Measurements from ENCODE around the gene ETHE1. TPM values are rescaled to one million over a fixed set of nuclear protein-coding genes. Genes with fewer than 3 reads are reported as not detected.
"Not testable (repeated sequence)": the region's sequence is repeated elsewhere in the genome, so short reads cannot be mapped to it uniquely, and the experiment has no call there.

Gene ETHE1
- total RNA-seq, 2 donors from 2014 or later = 13.0 to 15.2 TPM

GRCh38 chr19:43522929-43523328 lies 4.1 kb downstream of the ETHE1 start:
- Histone ChIP-seq H3K27ac (ENCODE audit: low read depth, low read length) (no peak overlapping the region), H3K36me3 (ENCODE audit: control insufficient read depth, insufficient read depth, low read length) (no peaks in the 10 kb centered on the region), H3K4me3 (ENCODE audit: low read length) (no peak overlapping the region), H3K27me3 (ENCODE audit: control insufficient read depth, insufficient read depth, low read length, poor library complexity, severe bottlenecking) (no peaks in the 10 kb centered on the region), H3K4me1 (ENCODE audit: control insufficient read depth, insufficient read depth, low read length) (no peaks in the 10 kb centered on the region), H3K9ac (ENCODE audit: extremely low read depth, low read length, poor library complexity, severe bottlenecking) (no peak overlapping the region), H3K9me3 (ENCODE audit: control insufficient read depth, low read length) (no peaks in the 10 kb centered on the region)
- Mint-ChIP-seq H3K36me3 (ENCODE audit: low read depth) (peaks cover 4% of the 10 kb centered on the region), H3K27me3 (ENCODE audit: insufficient read depth) (peaks cover 23% of the 10 kb centered on the region), H3K4me1 (peaks cover 17% of the 10 kb centered on the region), H3K27ac (no peak overlapping the region), H3K4me3 (no peak overlapping the region), H3K9me3 (no peaks in the 10 kb centered on the region)
- no peak for DNase-seq
- WGBS, 2 experiments (ENCODE audit: insufficient coverage in 1 of 2, insufficient read length in 1 of 2) = 92% methylated on average over 5 of the region's 5 CpGs
- TF ChIP-seq CTCF (conservative IDR thresholded peaks at IDR 0.05) = no peak

- peak; percentile 91 for DNase-seq
- Mint-ChIP-seq H3K9me3 (no peaks in the 10 kb centered on the region), H3K4me3 (no peak overlapping the region), H3K4me1 (peaks cover 4% of the 10 kb centered on the region), H3K27me3 (ENCODE audit: insufficient read depth) (no peaks in the 10 kb centered on the region), H3K27ac (no peak overlapping the region), H3K36me3 (ENCODE audit: low read depth) (peaks cover 4% of the 10 kb centered on the region)
- Histone ChIP-seq H3K27me3 (ENCODE audit: control insufficient read depth, insufficient read depth, low read length, poor library complexity, severe bottlenecking) (no peaks in the 10 kb centered on the region), H3K27ac (ENCODE audit: low read depth, low read length) (no peak overlapping the region), H3K9me3 (ENCODE audit: control insufficient read depth, low read length) (no peaks in the 10 kb centered on the region), H3K9ac (ENCODE audit: extremely low read depth, low read length, poor library complexity, severe bottlenecking) (no peak overlapping the region), H3K4me3 (ENCODE audit: low read length) (no peak overlapping the region), H3K4me1 (ENCODE audit: control insufficient read depth, insufficient read depth, low read length) (no peaks in the 10 kb centered on the region), H3K36me3 (ENCODE audit: control insufficient read depth, insufficient read depth, low read length) (no peaks in the 10 kb centered on the region)
- 53 to 68% methylated on average over 3 to 9 of the region's 10 CpGs for WGBS, 2 experiments (ENCODE audit: insufficient coverage in 1 of 2, insufficient read length in 1 of 2)
- peak; percentile 98 for TF ChIP-seq CTCF (conservative IDR thresholded peaks at IDR 0.05)
Observed at GRCh38 chr19:43519436-43520088, 7.4 kb downstream of the ETHE1 start.

GRCh38 chr19:43518051-43518450 lies 8.9 kb downstream of the ETHE1 start:
- H3K4me3 ChIP-seq (ENCODE audit: low read length) = no peak overlapping the region
- H3K4me3 Mint-ChIP-seq = no peak overlapping the region
- H3K9me3 ChIP-seq (ENCODE audit: control insufficient read depth, low read length) = no peaks in the 10 kb centered on the region
- H3K27me3 Mint-ChIP-seq (ENCODE audit: insufficient read depth) = no peaks in the 10 kb centered on the region
- peaks cover 8% of the 10 kb centered on the region for H3K9me3 Mint-ChIP-seq
- no peak for TF ChIP-seq CTCF (conservative IDR thresholded peaks at IDR 0.05)
- peaks cover 4% of the 10 kb centered on the region for H3K4me1 Mint-ChIP-seq
- no peak for DNase-seq
- no peak overlapping the region for H3K27ac Mint-ChIP-seq
- 74 to 83% methylated on average over 1 to 4 of the region's 4 CpGs for WGBS, 2 experiments (ENCODE audit: insufficient coverage in 1 of 2, insufficient read length in 1 of 2)
- no peaks in the 10 kb centered on the region for H3K4me1 ChIP-seq (ENCODE audit: control insufficient read depth, insufficient read depth, low read length)
- no peak overlapping the region for H3K9ac ChIP-seq (ENCODE audit: extremely low read depth, low read length, poor library complexity, severe bottlenecking)
- H3K27me3 ChIP-seq (ENCODE audit: control insufficient read depth, insufficient read depth, low read length, poor library complexity, severe bottlenecking) = no peaks in the 10 kb centered on the region
- H3K36me3 Mint-ChIP-seq (ENCODE audit: low read depth) = peaks cover 13% of the 10 kb centered on the region
- no peak overlapping the region for H3K27ac ChIP-seq (ENCODE audit: low read depth, low read length)
- H3K36me3 ChIP-seq (ENCODE audit: control insufficient read depth, insufficient read depth, low read length) = no peaks in the 10 kb centered on the region

GRCh38 chr19:43512399-43512798 lies 14.6 kb downstream of the ETHE1 start:
- H3K4me3 Mint-ChIP-seq; H3K27ac Mint-ChIP-seq; H3K27me3 ChIP-seq (ENCODE audit: control insufficient read depth, insufficient read depth, low read length, poor library complexity, severe bottlenecking); H3K27me3 Mint-ChIP-seq (ENCODE audit: insufficient read depth); DNase-seq; H3K4me1 Mint-ChIP-seq; H3K9me3 ChIP-seq (ENCODE audit: control insufficient read depth, low read length); H3K27ac ChIP-seq (ENCODE audit: low read depth, low read length); H3K4me3 ChIP-seq (ENCODE audit: low read length); H3K4me1 ChIP-seq (ENCODE audit: control insufficient read depth, insufficient read depth, low read length); H3K9ac ChIP-seq (ENCODE audit: extremely low read depth, low read length, poor library complexity, severe bottlenecking): not testable (repeated sequence)
- Mint-ChIP-seq H3K36me3 (ENCODE audit: low read depth) (peaks cover 47% of the 10 kb centered on the region), H3K9me3 (peaks cover 25% of the 10 kb centered on the region)
- peaks cover 16% of the 10 kb centered on the region for H3K36me3 ChIP-seq (ENCODE audit: control insufficient read depth, insufficient read depth, low read length)

Data from endodermal cell (in vitro differentiated cells).